CD4-positive, alpha-beta T cell treated with Interleukin-4 for 4 hours (primary cell): ENCODE data around the gene DSCAM.

Experiments
- DNase-seq: peaks from one replicate; pipeline ENCODE4 v3.0.0-alpha.2; 2020

The DSCAM gene

DNA sequence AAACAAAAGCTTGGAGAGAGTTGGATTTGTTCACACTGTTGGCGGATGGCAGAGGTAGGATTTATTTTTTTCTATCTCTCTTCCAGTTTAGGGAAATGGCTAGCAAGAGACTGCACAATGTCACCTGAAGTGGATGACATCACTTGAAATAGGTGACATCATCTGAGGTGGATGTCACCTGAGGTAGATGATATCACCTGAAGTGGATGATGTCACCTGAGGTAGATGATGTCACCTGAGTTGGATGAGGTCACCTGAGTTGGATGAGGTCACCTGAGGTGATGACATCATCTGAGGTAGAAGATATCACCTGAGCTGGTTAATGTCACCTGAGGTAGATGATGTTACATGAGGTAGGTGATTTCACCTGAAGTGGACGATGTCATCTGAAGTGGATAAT, 413.4 kb downstream of the DSCAM start:
- DNase-seq = no peak

DNA sequence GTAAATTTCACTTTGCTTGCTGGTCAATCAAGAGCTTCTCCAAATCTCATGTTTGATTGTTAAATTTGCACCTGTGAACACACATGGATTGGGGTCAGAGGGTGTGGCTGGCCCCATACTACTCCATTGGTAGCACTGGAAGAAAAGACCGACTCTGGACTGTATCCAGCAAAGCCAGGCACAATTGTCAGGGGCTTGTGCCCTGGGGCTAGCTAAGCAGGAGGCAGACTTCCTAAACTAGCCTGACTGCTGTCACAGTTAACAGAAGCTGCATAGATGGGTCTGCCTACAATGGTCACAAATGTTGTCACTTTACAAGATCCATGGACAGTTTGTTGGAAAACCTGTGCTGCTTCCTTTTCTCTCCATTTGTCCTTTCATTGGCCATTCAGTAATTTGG, 421.0 kb downstream of the DSCAM start:
- no peak for DNase-seq

DNA sequence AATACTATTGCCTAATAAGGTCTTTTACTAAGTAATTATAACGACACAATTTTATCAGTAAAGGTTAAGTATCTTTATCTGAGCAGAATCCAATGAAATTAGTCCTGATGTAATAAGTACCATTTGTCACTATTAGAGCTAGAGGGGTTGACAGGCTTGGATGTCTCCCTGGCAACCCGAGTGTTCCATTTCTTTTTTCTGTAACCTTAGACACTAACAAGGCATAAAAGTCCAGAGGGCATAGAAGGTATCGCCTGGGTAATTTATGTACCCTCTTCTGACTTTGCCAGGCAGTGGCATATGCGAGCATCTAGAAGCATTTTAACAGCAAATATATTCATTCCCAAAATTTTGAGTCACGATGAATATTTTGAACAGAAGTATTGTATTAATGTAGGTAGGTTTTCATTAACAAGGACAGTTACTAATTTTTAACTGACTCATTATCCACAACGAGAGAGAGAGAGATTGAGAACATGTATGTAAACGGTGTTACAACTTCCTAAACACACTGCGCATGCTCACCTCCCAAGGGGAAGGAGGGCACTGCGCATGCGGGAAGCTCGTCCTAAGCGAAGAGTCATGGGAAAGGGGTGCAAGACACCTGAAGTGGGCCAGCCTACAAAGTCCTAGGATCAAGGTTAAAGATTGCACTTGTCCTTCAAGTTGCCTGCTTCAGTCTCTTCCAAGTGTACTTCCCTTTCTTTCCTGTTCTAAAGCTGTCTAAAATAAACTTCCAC, 423.9 kb downstream of the DSCAM start:
- DNase-seq = no peak

DNA sequence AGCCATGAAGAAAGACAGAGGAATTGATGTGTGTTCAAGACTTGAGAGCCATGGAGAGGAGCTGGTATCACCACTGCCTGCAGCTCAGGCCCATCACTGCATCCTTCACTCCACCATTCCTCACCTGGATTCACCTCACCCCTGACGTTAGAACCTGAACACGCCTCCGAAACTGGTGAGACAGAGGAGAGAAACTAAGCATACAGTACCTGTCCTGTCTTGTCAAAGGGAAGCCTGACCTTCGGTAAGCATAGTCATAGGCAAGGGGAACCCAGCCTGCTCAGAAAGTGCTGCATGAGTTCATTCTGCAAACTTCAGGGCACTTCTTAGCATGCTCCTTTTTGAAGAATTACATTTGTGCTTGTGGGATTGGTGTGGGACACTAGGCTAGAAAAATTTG, 425.8 kb downstream of the DSCAM start:
- no peak for DNase-seq

DNA sequence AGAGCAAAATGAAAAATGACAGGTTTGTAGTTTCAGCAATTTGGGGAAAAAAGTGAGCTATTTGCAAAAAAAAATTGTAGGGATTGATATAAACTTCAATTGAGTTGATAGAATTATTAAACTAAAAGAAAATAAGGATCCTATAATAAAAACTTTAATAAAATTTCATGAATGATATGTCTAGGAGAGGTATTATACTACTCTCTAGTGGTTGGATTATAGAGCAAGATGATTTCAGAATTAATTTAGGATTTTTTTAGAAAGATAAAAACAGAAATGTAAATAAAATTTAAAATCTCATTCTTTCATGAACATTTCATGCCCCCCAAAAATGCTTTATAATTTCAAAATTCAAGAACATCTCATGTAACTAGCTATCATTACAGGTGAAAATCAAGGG, 430.4 kb downstream of the DSCAM start:
- no peak for DNase-seq

DNA sequence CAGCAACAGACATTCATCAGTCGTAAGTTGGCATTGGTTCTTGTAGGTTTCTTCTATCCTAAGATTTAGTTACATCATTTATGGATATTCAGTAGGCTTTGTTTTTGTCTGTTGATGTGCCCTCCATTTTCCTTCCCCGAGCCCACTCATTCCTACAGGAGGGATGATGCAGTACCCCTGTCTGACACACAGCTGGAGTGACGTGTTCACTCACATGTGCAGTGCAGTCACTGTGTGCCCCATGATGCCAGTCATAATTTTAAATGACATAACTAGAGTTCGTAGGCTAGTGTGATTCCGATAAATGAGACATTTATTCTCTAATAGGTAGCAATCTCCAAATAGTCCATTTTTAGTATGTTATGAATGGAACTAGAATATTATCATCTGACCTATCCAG, 438.4 kb downstream of the DSCAM start:
- DNase-seq = no peak

DNA sequence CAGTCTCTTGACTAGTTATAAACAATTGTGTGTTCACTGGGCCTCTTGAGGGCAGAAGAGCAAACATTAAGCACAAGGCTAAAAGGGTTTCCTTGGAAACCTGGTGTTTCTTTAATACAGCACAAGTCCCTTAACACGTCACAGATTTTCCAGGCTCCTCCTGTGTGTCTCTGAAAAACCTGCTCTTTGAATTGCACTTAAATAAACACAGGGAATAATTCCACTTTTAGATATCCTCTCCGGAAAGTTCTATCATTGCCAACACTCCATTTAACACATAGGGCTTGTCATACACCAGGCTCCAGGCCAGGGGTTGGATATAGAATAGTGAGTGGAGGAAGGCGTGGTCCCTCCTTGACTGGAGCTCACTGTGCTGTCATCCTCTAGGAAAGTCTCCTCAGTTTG, 442.6 kb downstream of the DSCAM start:
- DNase-seq = no peak

DNA sequence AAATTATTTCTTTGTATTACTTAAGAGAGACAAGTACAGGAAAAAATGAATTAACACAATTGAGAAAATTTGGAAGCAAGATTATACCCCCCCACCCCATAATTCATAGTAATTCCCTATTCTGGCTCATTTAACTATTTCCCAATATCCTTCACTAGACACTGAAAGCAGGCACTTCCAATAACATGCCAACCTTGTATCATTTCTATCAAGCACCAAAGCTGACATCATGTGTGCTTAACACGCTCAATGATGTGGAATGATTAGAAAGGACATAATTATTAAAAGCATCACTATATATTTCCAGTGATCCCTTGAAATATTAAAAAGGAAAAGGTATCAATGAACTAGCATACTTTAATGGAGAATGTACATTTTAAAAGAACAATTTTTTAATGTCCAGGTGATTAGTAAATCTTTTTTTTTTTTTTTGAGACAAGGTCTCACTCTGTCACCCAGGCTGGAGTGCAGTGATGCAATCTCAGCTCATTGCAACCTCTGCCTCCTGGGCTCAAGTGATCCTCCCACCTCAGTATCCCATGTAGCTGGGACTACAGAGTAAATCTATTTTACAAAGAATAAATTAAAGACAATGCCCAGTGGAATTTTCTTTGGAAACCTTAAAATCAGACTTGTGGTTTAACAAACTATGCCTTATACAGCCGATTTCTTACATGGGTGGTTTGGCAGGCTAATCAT, 443.9 kb downstream of the DSCAM start:
- DNase-seq = no peak

DNA sequence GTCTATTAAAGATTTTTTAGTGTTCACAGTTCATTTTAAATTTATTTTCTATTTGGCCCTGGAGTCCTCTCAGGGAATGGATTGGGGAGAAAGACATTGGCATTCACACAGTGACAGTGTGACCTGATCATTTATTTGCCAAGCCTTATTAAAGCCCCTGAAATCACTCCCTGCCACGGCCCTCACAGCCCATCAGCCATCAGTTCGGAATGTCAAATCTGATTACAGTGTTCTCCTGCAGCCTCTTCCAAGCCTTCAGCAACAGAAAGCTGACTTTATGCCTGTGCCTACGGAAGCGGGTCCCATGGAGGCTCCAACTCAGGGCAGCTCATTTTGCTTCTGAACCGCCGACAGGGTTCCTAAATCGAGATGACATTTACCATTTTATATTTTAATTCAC, 451.2 kb downstream of the DSCAM start:
- no peak for DNase-seq

DNA sequence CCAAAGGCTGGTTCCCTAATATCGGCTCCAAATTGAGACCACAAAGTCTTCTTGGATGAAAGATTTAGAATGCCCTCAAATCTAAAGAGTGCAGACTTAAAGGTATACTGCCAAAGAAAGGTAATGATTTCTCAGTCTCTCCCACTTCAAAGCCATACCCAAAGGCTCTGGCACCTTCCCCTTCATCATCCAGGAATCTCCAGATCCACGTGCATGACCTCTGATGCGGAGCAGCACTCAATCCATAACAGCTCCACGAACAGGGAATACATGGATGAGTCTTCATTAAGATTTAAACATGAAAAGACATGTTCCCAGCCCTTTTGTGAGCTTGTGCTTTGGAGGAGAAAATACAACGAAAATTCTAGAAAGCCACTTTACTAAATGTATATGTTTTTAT, 453.9 kb downstream of the DSCAM start:
- no peak for DNase-seq

DNA sequence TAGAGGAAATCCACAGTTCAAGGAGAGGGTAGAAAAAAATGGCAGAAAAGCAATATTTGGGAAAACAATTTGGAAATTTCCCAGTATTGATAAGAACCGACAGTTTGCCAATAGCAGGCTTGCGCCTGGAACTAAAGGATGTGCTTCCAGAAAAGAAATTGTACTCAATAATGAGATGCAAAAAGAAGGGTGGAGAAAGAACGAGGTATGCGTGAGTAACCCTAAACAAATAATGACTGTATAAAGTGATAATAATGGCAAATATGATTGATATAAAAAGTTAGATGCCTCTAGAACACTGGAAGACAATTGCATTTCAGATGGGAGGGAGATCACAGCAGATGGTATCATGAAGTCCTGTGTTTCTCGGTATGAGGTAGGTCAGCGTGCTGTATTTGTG, 458.9 kb downstream of the DSCAM start:
- DNase-seq = no peak

DNA sequence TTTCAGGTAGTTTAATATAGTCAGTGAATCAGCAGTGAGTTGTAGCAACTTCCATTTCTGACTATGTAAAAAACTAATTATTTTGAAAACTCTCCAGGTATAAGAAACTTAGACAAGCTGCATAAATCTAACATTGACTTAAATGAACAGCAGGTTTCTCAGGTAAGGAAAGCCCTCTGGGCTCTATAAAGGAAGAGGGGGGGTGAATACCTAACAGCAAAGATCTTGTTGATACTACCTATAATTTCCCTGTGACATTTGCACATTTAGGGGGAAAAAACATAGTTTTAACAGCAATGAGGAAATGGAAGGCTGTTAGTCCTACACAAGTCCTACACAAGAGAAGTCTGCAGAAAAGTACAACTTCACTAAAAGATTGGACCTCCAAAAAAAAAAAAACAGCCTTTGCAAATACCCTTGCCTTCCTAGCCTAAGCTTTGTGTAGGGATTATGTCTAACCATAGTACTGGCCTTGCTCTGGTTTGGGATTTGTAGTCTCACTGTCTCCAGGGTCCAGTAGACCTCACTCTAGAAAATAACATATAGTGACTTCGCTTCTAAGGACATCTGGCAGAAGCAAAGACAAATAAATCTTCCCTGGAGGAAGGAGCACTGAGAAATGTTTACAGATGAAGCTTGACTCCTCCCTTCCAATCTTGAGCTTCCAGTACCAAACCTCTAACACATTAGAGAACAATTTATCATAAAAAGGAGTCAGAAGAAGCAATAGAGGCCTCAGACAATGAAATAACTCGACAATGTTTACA, 459.8 kb downstream of the DSCAM start:
- no peak for DNase-seq

DNA sequence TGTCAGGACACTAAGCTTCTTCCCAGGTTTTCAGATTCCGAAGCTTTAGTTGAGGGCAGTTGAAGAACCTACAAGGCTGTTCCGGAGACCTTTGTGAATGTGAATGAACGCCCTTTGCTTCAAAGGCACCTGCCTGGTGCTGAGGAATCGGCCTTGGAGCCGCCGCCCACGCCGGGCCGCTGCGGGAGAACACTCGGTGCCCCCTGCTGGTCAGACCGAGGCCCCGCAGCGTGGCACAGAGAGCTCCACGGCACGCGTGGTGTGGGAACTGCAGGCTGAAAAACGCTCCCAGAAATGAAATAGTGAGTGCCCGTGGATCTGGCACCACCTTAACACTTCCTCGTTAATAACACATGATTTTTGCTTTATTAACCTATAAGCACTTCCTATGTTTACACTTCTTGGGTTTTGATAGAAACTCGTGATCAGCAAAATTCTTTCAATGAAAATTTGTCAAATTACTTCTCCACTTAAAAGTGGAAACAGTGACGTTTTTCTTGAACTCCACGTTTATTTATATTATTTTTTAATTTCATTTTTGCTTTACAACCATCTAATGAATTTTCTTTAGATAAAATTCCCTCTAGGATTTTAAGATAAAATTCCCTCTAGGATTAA, 460.6 kb downstream of the DSCAM start:
- DNase-seq = no peak

DNA sequence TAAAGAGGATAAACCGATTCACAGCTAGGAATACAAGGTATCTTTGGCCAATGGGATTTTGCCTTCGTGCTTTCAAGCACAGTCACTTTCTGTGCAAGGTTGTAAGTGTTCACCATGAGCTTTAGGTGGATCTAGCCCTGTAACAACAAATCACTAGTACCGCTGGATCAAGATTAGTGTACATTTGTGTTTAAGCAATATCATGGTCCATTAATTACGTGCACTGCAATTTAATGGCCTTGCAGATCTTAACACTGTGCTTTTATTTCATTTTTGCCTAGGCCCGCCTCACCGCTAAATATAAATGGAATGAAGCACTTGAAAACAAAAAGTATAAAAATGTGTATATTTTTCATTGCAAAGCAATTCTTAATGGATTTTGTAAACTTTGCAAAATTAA, 461.1 kb downstream of the DSCAM start:
- no peak for DNase-seq

DNA sequence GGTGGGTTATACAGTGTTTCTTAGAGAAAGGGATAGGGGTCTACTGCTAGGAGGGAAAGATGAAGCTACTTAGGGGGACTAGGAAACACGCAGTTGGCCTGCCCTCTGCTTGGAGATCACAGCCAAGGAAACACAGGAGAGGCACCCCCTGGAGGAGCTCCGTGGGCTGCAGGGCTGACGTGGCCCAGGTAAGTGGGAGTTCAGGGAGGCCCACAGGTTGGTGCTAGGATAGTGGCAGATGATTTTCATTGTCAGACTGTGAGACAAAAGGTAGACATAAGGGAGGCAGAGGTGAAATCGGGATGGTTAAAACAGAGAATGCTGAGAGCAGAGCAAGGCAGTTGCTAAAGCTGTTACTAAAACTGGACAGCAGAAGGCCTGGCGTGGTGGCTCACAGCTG, 463.0 kb downstream of the DSCAM start:
- no peak for DNase-seq

DNA sequence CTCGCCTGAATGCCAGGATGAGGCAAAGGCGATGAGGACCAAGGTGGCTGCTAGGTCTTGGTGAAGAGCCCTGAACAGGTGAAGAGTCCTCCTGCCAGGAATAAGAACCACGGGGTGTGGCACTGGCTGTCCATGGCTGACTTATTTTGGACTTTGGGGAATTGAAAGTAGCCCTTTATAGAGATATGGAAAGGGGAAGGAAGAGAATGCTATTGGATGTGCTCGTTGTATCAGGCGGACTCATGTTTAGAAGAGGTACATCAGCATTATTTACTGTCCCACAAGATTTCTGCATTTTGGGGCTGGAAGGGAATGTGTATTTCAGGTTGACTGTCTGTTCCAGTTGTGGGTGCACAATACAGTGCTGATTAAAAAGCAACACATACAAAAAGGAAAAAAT, 465.8 kb downstream of the DSCAM start:
- no peak for DNase-seq

DNA sequence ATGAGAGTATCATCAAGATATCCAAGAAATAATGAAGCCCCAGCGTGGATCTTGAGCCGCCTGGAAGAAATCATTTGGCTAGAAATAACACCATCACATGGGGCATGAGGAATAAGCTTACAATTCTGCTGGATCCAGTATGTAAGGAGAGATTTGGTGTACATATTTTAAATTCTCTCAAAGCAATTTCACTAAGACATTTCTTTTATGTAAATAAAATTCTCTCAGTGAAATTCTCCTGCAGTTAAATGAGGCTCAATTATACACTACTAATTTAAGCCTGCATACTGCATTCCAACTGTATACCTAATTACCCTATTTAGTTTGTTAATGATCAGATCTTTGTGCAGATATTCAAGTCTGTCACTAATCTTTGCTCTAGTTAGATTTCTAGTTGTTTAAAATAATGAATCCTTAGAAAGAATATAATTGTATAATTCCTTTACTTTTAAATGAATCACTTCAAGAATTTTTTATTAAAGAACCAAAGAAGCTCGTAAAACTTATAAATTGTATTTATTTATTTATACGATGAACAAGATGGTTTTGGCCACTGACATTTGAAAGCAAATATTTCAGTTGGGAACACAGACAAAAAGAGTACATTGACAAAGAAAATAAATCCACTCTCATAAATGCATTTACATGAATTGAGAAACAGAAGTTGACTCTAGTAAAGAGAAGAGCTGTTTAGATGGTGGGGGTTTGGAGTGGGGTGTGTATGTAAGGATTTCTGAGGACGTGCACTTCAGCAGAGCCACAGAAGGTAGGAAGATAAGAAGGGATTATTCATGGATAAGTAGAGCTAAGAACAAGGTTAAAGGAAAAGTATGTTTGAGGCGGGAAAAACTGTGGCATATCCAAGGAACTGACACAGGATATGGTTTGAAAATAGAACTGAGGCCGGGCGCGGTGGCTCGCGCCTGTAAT, 466.8 kb downstream of the DSCAM start:
- no peak for DNase-seq

DNA sequence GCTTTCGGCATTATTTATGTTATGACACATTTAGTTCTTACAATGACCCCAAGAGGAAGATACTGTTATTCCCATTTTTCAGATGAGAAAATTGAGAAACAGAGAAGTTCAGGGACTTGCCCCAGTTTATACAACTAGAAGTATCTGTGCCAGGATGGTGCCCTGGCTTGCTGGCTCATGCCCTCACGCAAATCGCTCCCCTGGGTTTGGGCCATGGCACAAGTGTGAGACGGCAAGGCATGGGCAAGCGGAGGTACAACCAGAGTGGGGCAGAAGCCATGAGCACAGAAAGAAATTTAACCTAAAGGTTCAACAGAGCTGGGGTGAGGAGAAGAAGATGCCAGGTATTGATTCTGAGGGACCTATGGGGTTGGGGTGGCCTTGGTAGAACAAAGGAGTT, 469.8 kb downstream of the DSCAM start:
- DNase-seq = no peak

DNA sequence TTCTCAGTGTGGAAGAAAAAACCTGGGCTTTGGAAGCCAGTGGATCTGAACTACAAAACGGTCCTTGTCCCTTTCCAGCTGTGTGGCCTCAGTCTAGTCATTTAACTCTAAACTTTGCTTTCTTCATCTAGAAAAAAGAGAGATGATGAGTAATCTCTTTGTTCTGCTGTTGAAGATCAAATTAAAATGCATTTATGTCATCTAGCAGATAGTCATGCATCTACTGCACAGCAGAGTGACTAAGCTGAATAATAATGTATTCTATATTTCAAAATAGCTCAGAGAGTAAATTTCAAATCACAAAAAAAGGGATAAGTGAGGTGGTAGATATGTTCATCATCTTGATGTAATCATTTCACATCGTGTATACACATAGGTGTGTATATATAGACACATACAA, 473.2 kb downstream of the DSCAM start:
- DNase-seq = no peak

DNA sequence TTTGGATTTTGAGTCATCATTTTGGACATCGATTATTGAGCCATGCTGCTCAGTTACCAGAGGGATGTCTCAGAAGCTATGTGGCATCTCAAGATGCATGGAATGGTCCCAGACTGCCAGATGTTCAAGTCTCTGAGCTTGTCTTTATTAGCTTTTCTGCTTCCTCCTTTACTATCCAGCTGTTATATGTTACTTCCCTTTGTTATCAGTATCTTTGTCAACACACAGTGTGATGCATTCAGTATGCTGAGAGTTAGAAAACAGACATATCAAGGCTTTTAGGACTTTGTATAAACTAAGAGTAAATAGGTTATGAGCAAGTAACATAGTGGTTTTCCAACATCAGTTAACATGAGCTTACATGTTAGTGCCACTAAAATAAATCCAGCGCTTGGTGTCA, 474.5 kb downstream of the DSCAM start:
- DNase-seq = no peak

DNA sequence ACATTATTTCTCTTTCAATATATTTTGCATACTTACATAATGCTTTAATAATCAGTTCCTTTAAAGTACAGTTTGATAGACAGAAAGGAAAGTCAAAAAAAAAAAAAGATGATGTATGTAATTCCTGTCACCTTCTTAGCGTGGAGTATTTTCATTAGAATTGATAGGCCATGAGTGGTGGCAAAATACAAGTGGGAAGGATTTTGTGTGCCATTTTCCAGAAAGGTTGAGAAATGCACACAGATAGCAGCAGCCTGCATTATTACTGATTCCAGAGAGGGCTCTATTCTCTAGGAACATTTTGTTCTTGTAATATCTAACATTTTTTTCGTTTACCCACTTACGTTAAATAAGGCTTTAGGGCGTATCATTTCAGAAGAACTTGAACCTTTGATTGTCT, 475.6 kb downstream of the DSCAM start:
- DNase-seq = no peak

DNA sequence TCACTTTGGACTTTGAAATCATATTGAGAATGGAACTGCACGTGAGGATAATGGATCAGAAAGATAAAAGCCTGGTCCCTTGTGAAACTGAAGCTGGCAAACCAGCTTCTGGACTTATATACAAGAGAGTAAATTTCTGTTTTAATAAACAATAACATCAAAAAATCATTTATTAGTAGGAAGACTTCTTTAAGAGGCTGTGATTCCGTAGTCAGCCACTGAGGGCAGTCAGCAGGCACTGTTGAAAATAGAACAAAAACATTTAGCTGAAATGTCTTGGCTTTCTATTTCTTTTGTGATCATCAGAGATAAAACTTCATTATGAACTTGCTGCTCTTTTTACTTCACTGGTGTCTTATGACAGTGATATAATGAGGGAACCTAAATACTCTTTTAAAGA, 490.3 kb downstream of the DSCAM start:
- DNase-seq = no peak

DNA sequence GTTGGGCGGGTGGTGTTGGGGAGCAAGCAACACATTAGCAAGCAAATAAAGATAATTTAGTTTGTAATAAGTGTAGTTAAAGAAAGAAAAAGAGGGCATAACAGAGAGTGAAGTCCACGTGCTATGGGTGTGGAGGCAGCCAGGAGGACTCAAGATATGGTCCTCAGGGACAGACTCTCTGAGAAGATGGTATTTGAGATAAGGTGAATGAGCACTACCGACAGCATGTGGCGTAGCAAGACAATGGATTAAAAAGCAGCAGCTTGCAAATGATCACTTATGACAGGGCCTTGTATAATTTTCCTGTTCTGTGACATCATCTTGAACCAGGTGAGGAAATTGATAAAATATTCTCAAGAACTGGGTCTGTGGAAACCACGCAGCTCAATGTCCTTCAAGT, 491.9 kb downstream of the DSCAM start:
- DNase-seq = no peak
